Measurements from ENCODE around the gene KIF6.
"Not testable (repeated sequence)": the region's sequence is repeated elsewhere in the genome, so short reads cannot be mapped to it uniquely, and the experiment has no call there.

Gene KIF6

GRCh38 chr6:39724787-39725631, at the start of gene KIF6:
Gene KIF6, minus strand, starts transcription at chr6:39725408. Its CDS starts 98 bp downstream, at chr6:39725310.
- peak; percentile 73 to 79 for DNase-seq

- no peak for DNase-seq
These were observed 48.6 kb upstream of the KIF6 start for GRCh38 chr6:39773782-39774181.

GRCh38 chr6:39772559-39773273, 47.5 kb upstream of the KIF6 start:
- DNase-seq, result no peak

- DNase-seq, result no peak
These were observed 45.2 kb upstream of the KIF6 start for GRCh38 chr6:39770446-39770845.

- DNase-seq, result no peak
These were observed 43.8 kb upstream of the KIF6 start for GRCh38 chr6:39769012-39769411.

- no peak for DNase-seq
These were observed 40.4 kb upstream of the KIF6 start for GRCh38 chr6:39765508-39766065.

- DNase-seq, result no peak
These were observed 35.2 kb upstream of the KIF6 start for GRCh38 chr6:39760226-39760952.

- DNase-seq, result no peak
These were observed 33.8 kb upstream of the KIF6 start for GRCh38 chr6:39758905-39759605.

- DNase-seq, result no peak
These were observed 31.4 kb upstream of the KIF6 start for GRCh38 chr6:39756582-39756981.

GRCh38 chr6:39755231-39755630, 30.0 kb upstream of the KIF6 start:
- no peak for DNase-seq

- DNase-seq, result no peak
These were observed 29.4 kb upstream of the KIF6 start for GRCh38 chr6:39754514-39755115.

GRCh38 chr6:39753725-39754045, 28.5 kb upstream of the KIF6 start:
- DNase-seq, result no peak

- no peak for DNase-seq
These were observed 27.9 kb upstream of the KIF6 start for GRCh38 chr6:39752835-39753724.

- DNase-seq, result no peak
These were observed 21.6 kb upstream of the KIF6 start for GRCh38 chr6:39746795-39747194.

GRCh38 chr6:39733704-39734103, 8.5 kb upstream of the KIF6 start:
- DNase-seq, result no peak

GRCh38 chr6:39731565-39731964, 6.4 kb upstream of the KIF6 start:
- DNase-seq, result no peak

- no peak for DNase-seq
These were observed 4.7 kb upstream of the KIF6 start for GRCh38 chr6:39729945-39730344.

- no peak for DNase-seq
These were observed 407 bp upstream of the KIF6 start for GRCh38 chr6:39725632-39725997.

- not testable (repeated sequence) for DNase-seq
These were observed 1.9 kb downstream of the KIF6 start for GRCh38 chr6:39723350-39723749.

GRCh38 chr6:39714802-39715201, 10.4 kb downstream of the KIF6 start:
- no peak for DNase-seq

GRCh38 chr6:39707962-39708683, 17.1 kb downstream of the KIF6 start:
- DNase-seq, result no peak
